HepG2 (cell line): ENCODE measurements around the gene METTL15.

Source experiments
- CREBL2 ChIP-seq: sonication (generic); formaldehyde crosslinking; IDR thresholded peaks from 2 replicates; pipeline ENCODE4 v1.8.1; 2023; ENCODE audit warnings: missing genetic modification reagents, mild to moderate bottlenecking, borderline replicate concordance
- CTCF ChIP-seq: sonication (generic); formaldehyde crosslinking; IDR thresholded peaks from 2 replicates; pipeline ENCODE4 v1.5.0; 2020; ENCODE audit warnings: mild to moderate bottlenecking, missing genetic modification reagents, moderate library complexity
- EZH2 ChIP-seq: conservative IDR thresholded peaks from 2 replicates; pipeline ENCODE4 v1.6.1; 2012; ENCODE audit warnings: mild to moderate bottlenecking, low read depth, low read length, moderate library complexity
- YY1 ChIP-seq: IDR thresholded peaks from 2 replicates; pipeline ENCODE4 v1.6.1; 2011; ENCODE audit warnings: low read length, low read depth, moderate library complexity, mild to moderate bottlenecking; ENCODE audit not compliant: insufficient read depth, insufficient replicate concordance
- ZNF446 ChIP-seq: sonication (generic); formaldehyde crosslinking; IDR thresholded peaks from 2 replicates; pipeline ENCODE4 v1.5.0; 2020; ENCODE audit warnings: mild to moderate bottlenecking, missing genetic modification reagents
- ZNF513 ChIP-seq: sonication (generic); formaldehyde crosslinking; conservative IDR thresholded peaks from 2 replicates; pipeline ENCODE4 v1.5.0; 2020; ENCODE audit warnings: missing genetic modification reagents

- TF ChIP-seq YY1 (no peak), ZNF513 (CRISPR knock-in tag) (no peak), CTCF (no peak), CREBL2 (CRISPR knock-in tag) (no peak), EZH2 (no peak), ZNF446 (no peak)
Observed at GRCh38 chr11:28100665-28101064, 7.5 kb upstream of the METTL15 start.
